Loucy (cell line): ENCODE measurements around the gene TSPEAR.

Experiments
- EZH2phosphoT487 ChIP-seq: fragments of 200-600 bp; IDR thresholded peaks from 2 replicates; pipeline ENCODE4 v1.6.1; 2018; ENCODE audit warnings: antibody characterized with exemption, mild to moderate bottlenecking, moderate library complexity, borderline replicate concordance
- TF ChIP-seq, protein P1 (sequence below): fragments of 200-600 bp; sonication (generic); conservative IDR thresholded peaks from 2 replicates; pipeline ENCODE4 v1.5.1; 2014; ENCODE audit warnings: mild to moderate bottlenecking, antibody characterized with exemption, low read length

DNA sequence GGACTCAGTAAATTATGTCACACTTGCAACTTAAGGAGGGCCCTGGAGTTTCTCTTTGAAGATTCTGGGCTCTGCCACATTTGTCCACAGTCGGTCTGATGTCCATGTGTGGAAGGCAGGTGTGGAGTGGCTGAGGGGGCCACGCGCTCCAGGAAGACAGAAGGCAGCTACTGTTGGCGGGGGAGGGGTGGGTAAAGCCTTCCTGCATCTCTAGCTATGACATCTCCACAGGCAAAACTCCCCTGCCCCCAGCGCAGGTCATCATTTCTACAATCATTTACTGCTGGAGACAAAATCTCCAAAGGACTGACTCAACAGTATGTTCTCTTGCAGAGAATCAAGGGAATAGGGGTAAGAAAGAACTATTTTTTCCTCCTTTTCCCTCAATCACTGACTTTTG is 11.4 kb upstream of the TSPEAR start:
- TF ChIP-seq, protein P1, sequence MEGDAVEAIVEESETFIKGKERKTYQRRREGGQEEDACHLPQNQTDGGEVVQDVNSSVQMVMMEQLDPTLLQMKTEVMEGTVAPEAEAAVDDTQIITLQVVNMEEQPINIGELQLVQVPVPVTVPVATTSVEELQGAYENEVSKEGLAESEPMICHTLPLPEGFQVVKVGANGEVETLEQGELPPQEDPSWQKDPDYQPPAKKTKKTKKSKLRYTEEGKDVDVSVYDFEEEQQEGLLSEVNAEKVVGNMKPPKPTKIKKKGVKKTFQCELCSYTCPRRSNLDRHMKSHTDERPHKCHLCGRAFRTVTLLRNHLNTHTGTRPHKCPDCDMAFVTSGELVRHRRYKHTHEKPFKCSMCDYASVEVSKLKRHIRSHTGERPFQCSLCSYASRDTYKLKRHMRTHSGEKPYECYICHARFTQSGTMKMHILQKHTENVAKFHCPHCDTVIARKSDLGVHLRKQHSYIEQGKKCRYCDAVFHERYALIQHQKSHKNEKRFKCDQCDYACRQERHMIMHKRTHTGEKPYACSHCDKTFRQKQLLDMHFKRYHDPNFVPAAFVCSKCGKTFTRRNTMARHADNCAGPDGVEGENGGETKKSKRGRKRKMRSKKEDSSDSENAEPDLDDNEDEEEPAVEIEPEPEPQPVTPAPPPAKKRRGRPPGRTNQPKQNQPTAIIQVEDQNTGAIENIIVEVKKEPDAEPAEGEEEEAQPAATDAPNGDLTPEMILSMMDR, result no peak
- TF ChIP-seq EZH2phosphoT487, result no peak
